Immature natural killer cell (primary cell): ENCODE results near the gene ROGDI. TPM values are rescaled to one million over a fixed set of nuclear protein-coding genes. Genes with fewer than 3 reads are reported as not detected.

Source experiments
- polyA plus RNA-seq, 3 donors: library from polyadenylated mRNA; unstranded; fragments of 300-500 nt; fragmentation: Illumina TruSeq; gene quantifications; one replicate each; pipeline ENCODE4 v1.2.3, GENCODE V29; 2021

Gene ROGDI
- polyA plus RNA-seq, 3 donors from 2014 or later, result 4.8 to 9.3 (median 5.4) TPM

Other genes starting within 250 kb of the ROGDI start
- not detected for gene C16orf96, start 246.3 kb downstream of the ROGDI start, polyA plus RNA-seq
- gene UBALD1, start 187.7 kb downstream of the ROGDI start, polyA plus RNA-seq, result 10 to 100 TPM in 1 of 3 donors, 1 to 10 TPM in 2; 2.3 to 11.8 (median 6.5) TPM
- 10 to 100 TPM in 1 of 3 donors, 1 to 10 TPM in 2; 2.3 to 13.2 (median 3.5) TPM for gene MGRN1, start 177.8 kb downstream of the ROGDI start, polyA plus RNA-seq
- 100 to 1,000 TPM in 1 of 3 donors, 10 to 100 TPM in 2; 86.5 to 125 (median 99.6) TPM for gene NUDT16L1, start 109.1 kb downstream of the ROGDI start, polyA plus RNA-seq
- 1 to 10 TPM; 1.4 to 6.4 (median 2.6) TPM for gene ANKS3, start 68.4 kb downstream of the ROGDI start, polyA plus RNA-seq
- under 1 TPM in 2 of 3 donors, not detected in 1; 0.15 to 0.22 TPM for gene DNAAF8, start 68.1 kb downstream of the ROGDI start, polyA plus RNA-seq
- 10 to 100 TPM in 1 of 3 donors, 1 to 10 TPM in 2; 4.4 to 13.1 (median 8.9) TPM for gene ZNF500, start 35.5 kb downstream of the ROGDI start, polyA plus RNA-seq
- gene SEPTIN12, start 14.3 kb downstream of the ROGDI start, polyA plus RNA-seq, result not detected
- gene SMIM22, start 7.3 kb downstream of the ROGDI start, polyA plus RNA-seq, result not detected
- gene GLYR1, start 44.7 kb upstream of the ROGDI start, polyA plus RNA-seq, result 10 to 100 TPM; 26.0 to 50.2 (median 27.9) TPM
- 10 to 100 TPM in 2 of 3 donors, 1 to 10 TPM in 1; 2.8 to 30.7 (median 13.9) TPM for gene UBN1, start 44.8 kb upstream of the ROGDI start, polyA plus RNA-seq
- gene PPL, start 134.5 kb upstream of the ROGDI start, polyA plus RNA-seq, result under 1 TPM in 2 of 3 donors, not detected in 1; 0.03 to 0.43 TPM
- not detected for gene SEC14L5, start 155.7 kb upstream of the ROGDI start, polyA plus RNA-seq
- gene NAGPA, start 231.3 kb upstream of the ROGDI start, polyA plus RNA-seq, result 10 to 100 TPM; 26.6 to 50.6 (median 37.2) TPM